HG02840 (cell line): ENCODE results near the gene DPH1.

Experiments
- ATAC-seq: cut with Tn5 transposase; IDR thresholded peaks from one replicate; pipeline ENCODE4 v1.9.1; 2021; ENCODE audit warnings: mild to moderate bottlenecking, moderate library complexity, moderate number of reproducible peaks; ENCODE audit not compliant: unreplicated experiment, low FRiP score

Gene DPH1

GRCh38 chr17:2047590-2047989 lies 17.6 kb downstream of the DPH1 start:
- no peak for ATAC-seq

GRCh38 chr17:2048805-2049204 lies 18.9 kb downstream of the DPH1 start:
- no peak for ATAC-seq

DNA sequence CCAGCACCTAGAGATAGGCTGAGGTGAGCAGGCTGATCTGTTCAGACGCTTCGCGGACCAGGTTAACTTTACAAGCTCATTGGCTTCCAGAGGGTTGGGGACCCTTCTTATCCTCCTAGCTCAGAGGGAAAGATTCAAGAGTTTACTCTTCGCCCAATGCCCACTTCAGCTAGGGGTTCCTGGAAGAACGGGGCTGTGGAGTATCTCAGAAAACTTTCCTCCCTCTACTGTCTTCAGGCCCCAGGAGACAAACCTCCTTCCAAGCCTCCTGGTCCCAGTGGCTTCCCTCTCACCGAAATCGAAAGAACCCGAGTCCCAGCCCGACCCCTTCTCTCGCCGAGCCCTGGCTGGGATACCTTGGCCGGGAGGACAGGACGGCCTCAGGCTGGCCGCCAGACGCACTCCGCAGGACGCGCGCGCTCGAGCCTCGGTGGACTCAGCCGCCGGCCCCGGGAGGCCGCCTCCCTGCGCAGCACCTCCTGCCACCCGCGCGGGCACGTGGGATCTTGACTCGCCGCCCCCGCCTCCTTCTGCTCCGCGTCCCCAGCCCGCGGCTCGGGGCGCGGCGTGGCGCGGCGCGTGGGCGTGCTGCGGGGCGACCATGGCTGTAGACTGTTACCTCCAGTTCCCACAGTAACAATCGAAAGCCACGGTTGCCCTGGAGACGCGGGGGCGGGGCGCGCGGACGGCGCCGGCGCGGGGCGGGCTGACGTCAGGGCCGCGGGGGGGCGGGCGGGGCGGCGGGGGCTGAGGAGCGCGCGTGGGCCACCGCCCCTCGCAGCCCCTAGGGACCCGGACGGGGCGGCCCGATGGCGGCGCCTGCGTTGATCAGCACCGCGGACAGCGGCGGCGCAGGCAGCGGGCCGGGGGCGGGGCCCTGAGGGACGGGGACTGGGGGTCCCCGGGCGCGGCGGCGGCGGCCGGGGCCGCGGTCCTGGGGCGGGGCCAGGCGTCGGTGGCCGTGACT lies 19.7 kb downstream of the DPH1 start:
- peak; percentile 46 for ATAC-seq

DNA sequence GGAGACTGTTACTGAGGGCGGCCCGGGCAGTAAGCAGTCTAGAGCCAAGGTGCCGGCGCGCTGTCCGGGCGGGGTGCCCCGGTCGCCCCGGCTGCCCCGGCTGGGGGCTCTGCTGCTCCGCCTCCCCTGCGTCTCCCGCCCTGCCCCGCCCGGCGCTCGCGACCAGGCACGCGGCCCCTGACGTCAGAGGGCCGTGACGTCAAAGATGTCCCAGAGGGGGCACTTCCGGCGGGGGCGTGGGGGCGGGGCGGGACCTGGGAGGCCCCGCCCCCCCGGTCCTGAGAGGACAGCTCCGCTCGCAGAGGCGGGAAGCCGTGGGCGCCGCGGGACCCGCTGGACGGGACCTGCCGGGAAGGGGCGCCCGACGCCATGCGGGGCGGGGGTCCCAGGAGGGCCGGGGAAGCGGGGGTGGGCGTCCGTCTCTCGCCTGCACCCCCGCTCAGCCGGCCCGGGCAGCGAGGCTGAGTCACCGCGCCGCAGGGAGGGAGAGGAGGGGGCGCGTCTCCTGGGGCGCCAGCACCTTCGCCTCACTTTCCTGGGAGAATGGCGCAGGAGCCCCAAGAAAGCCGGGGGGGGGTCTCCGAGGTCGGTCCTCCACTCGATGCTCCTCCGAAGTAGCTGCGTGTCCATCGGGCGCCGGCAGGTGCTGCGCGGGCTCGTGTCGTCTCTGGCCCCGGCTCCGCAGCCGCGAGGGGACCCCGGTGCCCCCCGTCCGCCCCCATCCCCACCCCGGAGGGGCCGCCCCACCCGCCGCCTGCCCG lies 20.5 kb downstream of the DPH1 start:
- ATAC-seq: peak; percentile 27

DNA sequence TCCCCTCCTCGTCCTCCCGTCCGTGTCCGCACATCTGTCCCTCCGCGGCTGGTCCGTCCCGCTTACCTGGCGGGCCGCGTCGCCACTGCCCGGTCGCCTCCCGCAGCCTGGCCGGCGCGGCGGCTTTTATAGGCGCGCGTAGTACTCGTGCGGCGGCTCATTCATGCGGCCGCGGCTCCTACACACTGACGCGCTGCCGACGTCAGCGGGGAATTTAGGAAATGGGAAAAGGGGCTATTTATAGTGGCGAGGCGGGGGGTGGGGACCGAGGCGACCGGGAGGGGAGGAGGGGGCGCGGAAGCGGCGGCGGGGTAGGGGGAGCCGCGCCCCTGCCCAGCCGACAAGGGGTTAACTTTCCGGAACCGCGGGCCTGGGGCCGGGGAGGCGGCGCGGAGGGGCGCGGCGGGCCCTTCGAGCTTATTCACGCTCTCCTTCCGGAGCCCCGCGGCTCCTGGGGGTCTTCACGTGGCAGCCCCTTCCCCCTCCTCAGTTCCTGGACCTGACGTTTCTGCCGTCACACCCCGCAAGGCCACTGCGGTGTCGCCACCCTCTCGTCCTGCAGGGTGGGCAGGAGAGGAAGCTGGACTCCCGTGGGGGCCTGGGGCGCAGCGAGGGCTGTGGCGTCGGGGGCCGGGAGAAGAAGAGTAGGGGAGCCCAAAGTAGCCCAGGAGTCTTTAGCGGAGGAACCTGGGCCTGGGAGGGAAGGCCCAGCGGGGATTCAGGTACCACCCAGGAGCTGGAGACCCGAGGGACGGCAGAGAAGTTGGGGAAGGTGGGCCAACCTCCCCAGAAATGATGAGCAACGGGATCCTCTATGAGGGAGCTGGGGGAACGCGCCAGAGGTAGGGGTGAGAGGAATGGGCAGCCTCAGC lies 21.3 kb downstream of the DPH1 start:
- ATAC-seq: no peak

DNA sequence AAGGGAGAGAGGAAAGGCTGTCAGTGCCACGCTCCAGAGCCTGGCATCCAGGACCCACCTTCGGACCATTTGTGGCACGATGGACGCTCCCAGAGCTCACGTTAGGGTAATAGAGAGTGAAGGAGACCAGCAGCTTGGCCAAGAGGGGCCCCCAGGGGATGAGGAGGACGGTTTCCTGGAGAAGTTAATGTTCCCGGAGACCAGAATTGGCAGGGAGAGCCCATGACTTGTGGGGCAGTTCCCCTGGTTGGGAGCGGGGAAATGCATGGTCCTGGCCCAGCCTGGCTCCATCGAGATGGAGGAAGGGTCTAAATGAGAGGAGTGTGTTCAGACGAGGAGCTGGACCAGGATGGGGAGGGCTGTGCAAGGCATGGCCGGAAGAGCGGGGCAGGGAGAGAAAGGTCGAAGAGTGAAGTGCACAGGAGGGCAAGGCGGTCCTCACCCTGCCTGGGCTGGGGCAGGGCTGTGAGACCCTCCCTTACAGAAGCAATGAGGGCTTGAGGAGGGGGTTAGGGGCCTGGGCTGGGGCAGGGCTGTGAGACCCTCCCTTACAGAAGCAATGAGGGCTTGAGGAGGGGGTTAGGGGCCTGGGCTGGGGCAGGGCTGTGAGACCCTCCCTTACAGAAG lies 22.1 kb downstream of the DPH1 start:
- ATAC-seq: no peak

DNA sequence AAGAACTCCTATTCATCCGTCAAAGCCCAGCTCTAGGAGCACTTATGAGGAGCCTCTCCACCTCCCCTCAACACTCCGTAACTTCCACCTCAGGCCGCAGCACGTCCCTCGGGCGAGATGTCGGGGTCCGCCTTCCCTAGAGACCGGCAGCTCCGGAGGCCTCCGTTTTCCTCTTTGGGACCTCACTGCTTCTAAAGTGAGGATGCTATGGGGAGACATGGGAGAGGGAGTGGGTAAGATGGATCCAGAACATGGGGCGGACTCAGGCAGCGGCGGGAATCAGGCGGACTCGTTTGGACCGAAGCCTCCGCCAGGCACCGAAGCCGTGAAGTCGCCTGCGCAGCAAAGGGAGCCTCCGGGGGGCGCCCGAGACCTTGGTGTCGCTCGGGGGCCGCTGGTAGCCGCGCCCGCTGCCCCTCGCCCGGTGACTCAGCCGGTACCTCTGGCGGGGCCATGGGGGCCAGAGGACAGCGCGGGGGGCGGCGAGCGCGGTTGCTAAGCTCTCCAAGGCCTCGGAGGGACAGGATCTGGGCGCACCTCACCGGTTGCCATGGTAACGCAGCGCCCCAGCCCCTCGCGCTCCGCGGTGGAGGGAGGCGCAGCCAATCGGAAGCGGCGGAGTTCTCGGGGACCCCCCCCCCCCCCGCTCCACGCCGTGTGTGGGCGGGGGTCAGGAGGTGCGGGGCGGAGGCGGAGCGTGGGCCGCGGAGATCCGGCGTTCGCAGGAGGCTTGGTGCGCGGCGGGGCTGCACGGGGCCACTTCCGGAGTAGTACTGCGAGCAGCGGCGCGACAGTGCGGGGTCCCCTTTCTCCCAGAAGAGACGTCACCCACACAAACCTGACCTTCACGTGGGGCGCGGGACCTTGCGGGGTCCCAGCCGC lies 23.7 kb downstream of the DPH1 start:
- no peak for ATAC-seq

DNA sequence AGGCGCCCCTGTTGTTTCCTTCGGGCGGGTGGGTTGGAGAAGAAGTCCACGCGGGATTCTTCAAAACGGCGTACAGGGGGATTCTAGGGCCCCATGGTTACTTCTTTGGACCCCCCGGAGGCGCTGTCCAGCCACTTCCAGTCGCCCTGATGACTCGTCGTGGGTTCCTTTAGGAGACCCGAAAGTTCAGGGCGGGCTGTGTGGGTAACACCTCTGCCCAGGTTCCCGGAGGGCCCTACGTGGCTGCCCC lies 24.2 kb downstream of the DPH1 start:
- no peak for ATAC-seq

DNA sequence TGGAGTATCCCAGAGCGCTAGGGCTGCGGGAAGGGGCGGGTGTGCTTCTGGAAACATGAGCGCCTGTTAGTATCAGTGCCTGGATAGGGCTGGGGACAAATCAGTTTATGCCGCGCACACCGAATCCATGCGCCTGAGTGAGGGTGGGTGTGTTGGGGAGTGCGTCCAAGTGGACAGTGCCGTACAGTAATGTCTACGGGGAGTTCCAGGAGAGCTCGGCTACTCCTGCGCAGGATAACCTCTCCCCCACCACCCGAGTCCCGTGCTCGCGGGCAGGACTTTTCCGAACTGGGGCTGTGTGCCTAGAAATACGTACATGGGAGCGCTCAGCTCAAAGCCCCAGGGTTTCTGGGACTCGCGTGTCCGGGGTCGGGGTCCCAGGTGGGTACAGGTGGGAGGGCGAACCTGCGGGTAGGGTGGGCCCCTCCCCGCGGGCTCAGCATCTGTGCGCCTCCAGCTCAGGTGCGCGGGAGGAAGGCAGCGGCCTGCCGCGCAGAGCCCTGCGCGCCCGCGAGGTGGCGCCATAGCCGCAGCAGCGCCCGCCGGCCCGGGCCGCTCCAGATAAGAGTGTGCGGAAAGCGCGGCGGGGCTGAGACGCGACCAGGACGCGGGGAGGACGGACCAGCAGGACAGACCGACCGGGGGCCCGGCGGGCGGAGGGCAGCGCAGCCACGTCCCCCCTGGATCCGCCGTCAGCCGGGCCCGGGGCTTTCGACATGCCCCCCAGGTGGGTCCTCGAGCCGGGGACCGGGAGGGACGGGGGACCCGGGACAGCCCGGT lies 24.7 kb downstream of the DPH1 start, which contains the start of gene HIC1:
Gene HIC1 (plus strand): TSS at position 592 of the 780 bp plus-strand sequence. CDS start 1,588 bp downstream, outside the sequence.
- ATAC-seq: no peak

GRCh38 chr17:2055292-2056205 lies 25.6 kb downstream of the DPH1 start:
- no peak for ATAC-seq

- no peak for ATAC-seq
Observed at GRCh38 chr17:2056206-2057174, 26.5 kb downstream of the DPH1 start.

DNA sequence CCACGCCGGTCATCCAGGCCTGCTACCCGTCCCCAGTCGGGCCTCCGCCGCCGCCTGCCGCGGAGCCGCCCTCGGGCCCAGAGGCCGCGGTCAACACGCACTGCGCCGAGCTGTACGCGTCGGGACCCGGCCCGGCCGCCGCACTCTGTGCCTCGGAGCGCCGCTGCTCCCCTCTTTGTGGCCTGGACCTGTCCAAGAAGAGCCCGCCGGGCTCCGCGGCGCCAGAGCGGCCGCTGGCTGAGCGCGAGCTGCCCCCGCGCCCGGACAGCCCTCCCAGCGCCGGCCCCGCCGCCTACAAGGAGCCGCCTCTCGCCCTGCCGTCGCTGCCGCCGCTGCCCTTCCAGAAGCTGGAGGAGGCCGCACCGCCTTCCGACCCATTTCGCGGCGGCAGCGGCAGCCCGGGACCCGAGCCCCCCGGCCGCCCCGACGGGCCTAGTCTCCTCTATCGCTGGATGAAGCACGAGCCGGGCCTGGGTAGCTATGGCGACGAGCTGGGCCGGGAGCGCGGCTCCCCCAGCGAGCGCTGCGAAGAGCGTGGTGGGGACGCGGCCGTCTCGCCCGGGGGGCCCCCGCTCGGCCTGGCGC lies 27.3 kb downstream of the DPH1 start:
- ATAC-seq: no peak

DNA sequence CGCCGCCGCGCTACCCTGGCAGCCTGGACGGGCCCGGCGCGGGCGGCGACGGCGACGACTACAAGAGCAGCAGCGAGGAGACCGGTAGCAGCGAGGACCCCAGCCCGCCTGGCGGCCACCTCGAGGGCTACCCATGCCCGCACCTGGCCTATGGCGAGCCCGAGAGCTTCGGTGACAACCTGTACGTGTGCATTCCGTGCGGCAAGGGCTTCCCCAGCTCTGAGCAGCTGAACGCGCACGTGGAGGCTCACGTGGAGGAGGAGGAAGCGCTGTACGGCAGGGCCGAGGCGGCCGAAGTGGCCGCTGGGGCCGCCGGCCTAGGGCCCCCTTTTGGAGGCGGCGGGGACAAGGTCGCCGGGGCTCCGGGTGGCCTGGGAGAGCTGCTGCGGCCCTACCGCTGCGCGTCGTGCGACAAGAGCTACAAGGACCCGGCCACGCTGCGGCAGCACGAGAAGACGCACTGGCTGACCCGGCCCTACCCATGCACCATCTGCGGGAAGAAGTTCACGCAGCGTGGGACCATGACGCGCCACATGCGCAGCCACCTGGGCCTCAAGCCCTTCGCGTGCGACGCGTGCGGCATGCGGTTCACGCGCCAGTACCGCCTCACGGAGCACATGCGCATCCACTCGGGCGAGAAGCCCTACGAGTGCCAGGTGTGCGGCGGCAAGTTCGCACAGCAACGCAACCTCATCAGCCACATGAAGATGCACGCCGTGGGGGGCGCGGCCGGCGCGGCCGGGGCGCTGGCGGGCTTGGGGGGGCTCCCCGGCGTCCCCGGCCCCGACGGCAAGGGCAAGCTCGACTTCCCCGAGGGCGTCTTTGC lies 28.0 kb downstream of the DPH1 start:
- ATAC-seq: no peak

DNA sequence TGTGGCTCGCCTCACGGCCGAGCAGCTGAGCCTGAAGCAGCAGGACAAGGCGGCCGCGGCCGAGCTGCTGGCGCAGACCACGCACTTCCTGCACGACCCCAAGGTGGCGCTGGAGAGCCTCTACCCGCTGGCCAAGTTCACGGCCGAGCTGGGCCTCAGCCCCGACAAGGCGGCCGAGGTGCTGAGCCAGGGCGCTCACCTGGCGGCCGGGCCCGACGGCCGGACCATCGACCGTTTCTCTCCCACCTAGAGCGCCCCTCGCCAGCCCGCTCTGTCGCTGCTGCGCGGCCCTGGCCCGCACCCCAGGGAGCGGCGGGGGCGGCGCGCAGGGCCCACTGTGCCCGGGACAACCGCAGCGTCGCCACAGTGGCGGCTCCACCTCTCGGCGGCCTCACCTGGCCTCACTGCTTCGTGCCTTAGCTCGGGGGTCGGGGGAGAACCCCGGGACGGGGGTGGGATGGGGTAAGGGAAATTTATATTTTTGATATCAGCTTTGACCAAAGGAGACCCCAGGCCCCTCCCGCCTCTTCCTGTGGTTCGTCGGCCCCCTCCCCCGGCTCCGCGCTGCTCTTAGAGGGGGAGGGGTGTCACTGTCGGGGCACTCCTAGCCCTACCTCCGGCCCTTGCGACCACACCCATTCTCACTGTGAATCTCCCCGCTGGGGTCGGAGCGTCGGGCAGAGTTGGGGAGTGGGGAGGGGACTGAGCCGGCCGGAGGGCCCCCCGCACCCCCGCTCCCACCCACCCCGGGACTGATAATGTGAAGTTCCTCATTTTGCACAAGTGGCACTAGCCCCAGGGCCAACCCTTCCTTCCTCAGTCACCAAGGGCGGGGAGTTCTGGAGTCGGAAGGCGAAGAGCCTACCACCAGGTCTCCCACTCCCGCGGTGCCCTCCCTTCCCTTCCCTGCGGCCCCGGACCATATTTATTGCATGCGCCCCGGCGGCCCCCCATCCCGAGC lies 28.9 kb downstream of the DPH1 start:
- no peak for ATAC-seq
